HepG2 (cell line): Measurements from ENCODE around the gene IRF7. TPM values are rescaled to one million over a fixed set of nuclear protein-coding genes. Genes with fewer than 3 reads are reported as not detected.

Source experiments
- AKAP8 ChIP-seq: sonication (generic); formaldehyde crosslinking; IDR thresholded peaks from 2 replicates; pipeline ENCODE4 v1.5.1; 2020; ENCODE audit warnings: mild to moderate bottlenecking, missing genetic modification reagents
- ARNT ChIP-seq: fragments of 450-650 bp; IDR thresholded peaks from 2 replicates; pipeline ENCODE4 v1.6.1; 2017
- ATF6 ChIP-seq: sonication (generic); formaldehyde crosslinking; conservative IDR thresholded peaks from 2 replicates; pipeline ENCODE4 v1.4.0; 2020; ENCODE audit warnings: missing genetic modification reagents
- ATRX ChIP-seq: sonication (generic); formaldehyde crosslinking; IDR thresholded peaks from 2 replicates; pipeline ENCODE4 v1.4.0; 2020; ENCODE audit warnings: missing genetic modification reagents, borderline replicate concordance
- CCDC6 ChIP-seq: sonication (generic); formaldehyde crosslinking; IDR thresholded peaks from 2 replicates; pipeline ENCODE4 v1.8.1; 2022; ENCODE audit warnings: mild to moderate bottlenecking, missing genetic modification reagents, moderate library complexity
- CENPBD1 ChIP-seq: sonication (generic); formaldehyde crosslinking; IDR thresholded peaks from 2 replicates; pipeline ENCODE4 v1.8.0; 2022; ENCODE audit warnings: missing genetic modification reagents, low read depth, mild to moderate bottlenecking, borderline replicate concordance
- FOXO1 ChIP-seq: sonication (generic); formaldehyde crosslinking; IDR thresholded peaks from 2 replicates; pipeline ENCODE4 v1.4.0; 2020; ENCODE audit warnings: missing genetic modification reagents
- KAT7 ChIP-seq: IDR thresholded peaks from 2 replicates; pipeline ENCODE4 v1.6.1; 2018; ENCODE audit warnings: borderline replicate concordance, missing compliant biosample characterization
- KLF16 ChIP-seq, 2 experiments: sonication (generic) in 1 of 2; formaldehyde crosslinking in 1 of 2; IDR thresholded peaks; 2 replicates each; pipeline versions ENCODE4 v1.6.1 to v1.8.0; 2016 to 2023; ENCODE audit warnings: missing genetic modification reagents in 2 of 2, missing compliant biosample characterization in 1 of 2
- NCOA1 ChIP-seq: sonication (generic); formaldehyde crosslinking; IDR thresholded peaks from 2 replicates; pipeline ENCODE4 v1.9.0; 2021; ENCODE audit warnings: missing genetic modification reagents
- RXRA ChIP-seq: sonication (generic); formaldehyde crosslinking; IDR thresholded peaks from 2 replicates; pipeline ENCODE4 v1.5.1; 2020; ENCODE audit warnings: missing genetic modification reagents
- SIN3A ChIP-seq: IDR thresholded peaks from 2 replicates; pipeline ENCODE4 v1.6.1; 2011; ENCODE audit warnings: low read depth, mild to moderate bottlenecking, control low read depth, low read length, borderline replicate concordance
- SP4 ChIP-seq: sonication (generic); formaldehyde crosslinking; IDR thresholded peaks from 2 replicates; pipeline ENCODE4 v1.8.1; 2023; ENCODE audit warnings: mild to moderate bottlenecking, missing genetic modification reagents
- SRSF1 ChIP-seq: fragments of 200-400 bp; formaldehyde crosslinking; optimal IDR thresholded peaks from 2 replicates; pipeline ENCODE3; 2017; ENCODE audit warnings: mild to moderate bottlenecking, low read depth, low read length, moderate library complexity
- STAG1 ChIP-seq: sonication (generic); formaldehyde crosslinking; IDR thresholded peaks from 2 replicates; pipeline ENCODE4 v1.4.0; 2020; ENCODE audit warnings: missing genetic modification reagents
- SUZ12 ChIP-seq: fragments of 150-350 bp; IDR thresholded peaks from 2 replicates; pipeline ENCODE4 v1.6.1; 2014; ENCODE audit warnings: low read depth, low read length
- TBX2 ChIP-seq: sonication (generic); formaldehyde crosslinking; IDR thresholded peaks from 2 replicates; pipeline ENCODE4 v1.5.0; 2020; ENCODE audit warnings: missing genetic modification reagents, mild to moderate bottlenecking, borderline replicate concordance
- TFDP2 ChIP-seq: sonication (generic); formaldehyde crosslinking; IDR thresholded peaks from 2 replicates; pipeline ENCODE4 v1.4.0; 2020; ENCODE audit warnings: missing genetic modification reagents
- ZFP82 ChIP-seq: sonication (generic); formaldehyde crosslinking; IDR thresholded peaks from 2 replicates; pipeline ENCODE4 v1.5.1; 2020; ENCODE audit warnings: mild to moderate bottlenecking, missing genetic modification reagents, borderline replicate concordance
- ZNF20 ChIP-seq: sonication (generic); formaldehyde crosslinking; IDR thresholded peaks from 2 replicates; pipeline ENCODE4 v1.4.0; 2020; ENCODE audit warnings: mild to moderate bottlenecking, moderate library complexity, missing genetic modification reagents
- ZNF282 ChIP-seq: fragments of 450-650 bp; IDR thresholded peaks from 2 replicates; pipeline ENCODE4 v1.6.1; 2018; ENCODE audit not compliant: partially characterized antibody
- ZNF720 ChIP-seq: sonication (generic); formaldehyde crosslinking; IDR thresholded peaks from 2 replicates; pipeline ENCODE4 v1.4.0; 2020; ENCODE audit warnings: missing genetic modification reagents
- ZNF766 ChIP-seq: sonication (generic); formaldehyde crosslinking; IDR thresholded peaks from 2 replicates; pipeline ENCODE4 v1.5.0; 2020; ENCODE audit warnings: missing genetic modification reagents, borderline replicate concordance
- ZNF800 ChIP-seq: sonication (generic); formaldehyde crosslinking; IDR thresholded peaks from 2 replicates; pipeline ENCODE4 v1.4.0; 2020; ENCODE audit warnings: missing genetic modification reagents
- polyA plus RNA-seq, 8 experiments: library from polyadenylated mRNA; depleted of rRNA in 3 of 8; stranded (reverse) in 7 of 8; unstranded in 1 of 8; fragments of >200 nt; fragmentation: Illumina TruSeq in 4 of 8; extraction: Trizol in 4 of 8; gene quantifications; 2 replicates each; pipeline versions ENCODE4 v1.2.1 to v1.2.3, GENCODE V29; 2011 to 2016; ENCODE audit warnings: low read depth in 4 of 8, missing spikeins in 1 of 8, mixed read lengths in 1 of 8; ENCODE audit not compliant: insufficient read depth in 1 of 8
- total RNA-seq, 5 experiments: library from RNA; depleted of rRNA; stranded (reverse); fragments of >200 nt; fragmentation: Illumina TruSeq; extraction: Trizol; gene quantifications; 2 replicates each; pipeline ENCODE4 v1.2.3, GENCODE V29; 2016; ENCODE audit warnings: low read depth in 1 of 5

IRF7 gene
- total and polyA plus RNA-seq, 2 of the 13 experiments (the other 11 are each of a cell fraction or from before 2014, with no cell fraction given) = not detected

GRCh38 chr11:578276-579035, 37.3 kb downstream of the IRF7 start (continued):
- TF ChIP-seq ZNF720 (CRISPR knock-in tag) (no peak), SRSF1 (no peak), RXRA (CRISPR knock-in tag) (0 out of 2 replicates have a peak, but pooled peaks have one; percentile 16), NCOA1 (CRISPR knock-in tag) (no peak), ATF6 (CRISPR knock-in tag) (no peak), ZNF20 (CRISPR knock-in tag) (no peak), SIN3A (no peak), ATRX (CRISPR knock-in tag) (no peak), STAG1 (no peak), FOXO1 (no peak), ZNF800 (CRISPR knock-in tag) (no peak), KAT7 (CRISPR knock-in tag) (0 out of 2 replicates have a peak, but pooled peaks have one; percentile 38), CENPBD1 (CRISPR knock-in tag) (no peak), ZNF282 (no peak), ZFP82 (CRISPR knock-in tag) (no peak), AKAP8 (CRISPR knock-in tag) (0 out of 2 replicates have a peak, but pooled peaks have one; percentile 27), KLF16 (CRISPR knock-in tag; IDR thresholded peaks at IDR 0.05) (no peak), TBX2 (peak; percentile 18; the same call in 1 of the 2 replicates), ZNF766 (no peak), SP4 (CRISPR knock-in tag) (no peak), TFDP2 (CRISPR knock-in tag) (no peak), CCDC6 (CRISPR knock-in tag) (no peak), ARNT (no peak), SUZ12 (no peak)
